ENCODE measurements around the gene SLC34A3.
A peak's percentile ranks its signal among the peaks of the same experiment; 100 is the strongest.

The SLC34A3 gene

GRCh38 chr9:137198051-137198901 lies 32.4 kb upstream of the SLC34A3 start:
- DNase-seq, result no peak

- DNase-seq, result no peak
Observed at GRCh38 chr9:137198902-137199283, 31.8 kb upstream of the SLC34A3 start.

DNA sequence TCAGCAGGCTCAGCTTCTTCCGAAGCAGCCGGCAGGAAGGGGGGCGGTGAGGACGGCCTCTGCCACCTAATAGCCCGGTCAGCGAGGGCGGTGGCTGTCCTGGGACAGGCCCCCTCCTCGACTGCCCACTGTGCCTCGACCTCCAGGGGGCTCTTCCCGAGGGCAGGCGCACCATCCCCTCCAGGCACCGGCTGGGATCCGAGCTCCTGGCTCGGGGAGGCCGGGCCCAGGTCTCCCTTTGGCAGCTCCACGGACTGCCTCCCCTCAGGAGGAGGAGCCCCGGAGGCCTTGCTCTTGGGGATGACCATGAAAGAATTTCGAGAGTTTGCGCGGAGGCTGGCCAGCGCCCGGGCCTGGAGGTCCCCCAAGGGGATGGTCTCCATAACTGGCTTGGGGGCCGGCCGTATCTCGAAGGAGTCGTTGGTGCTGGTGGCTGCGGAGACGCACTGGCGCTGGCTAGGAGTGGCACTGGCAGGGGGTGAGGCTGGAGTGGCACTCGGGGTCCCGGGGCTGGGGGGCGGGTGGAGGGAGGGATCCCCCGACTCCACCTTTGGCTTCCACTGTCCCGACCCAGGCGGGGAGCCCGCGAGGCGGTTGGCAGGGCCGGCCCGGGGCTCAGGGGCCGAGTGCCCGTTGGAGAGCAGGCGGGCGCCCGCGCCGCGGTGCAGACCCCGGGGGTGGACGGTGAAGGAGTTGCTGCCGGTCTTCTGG lies 31.1 kb upstream of the SLC34A3 start:
- no peak for DNase-seq

- peak; percentile 98 to 99 for DNase-seq
Observed at GRCh38 chr9:137200311-137201204, 30.1 kb upstream of the SLC34A3 start, which contains the start of gene TPRN. Gene TPRN (minus strand): TSS chr9:137200741. CDS start chr9:137200711, 30 bp downstream.

DNA sequence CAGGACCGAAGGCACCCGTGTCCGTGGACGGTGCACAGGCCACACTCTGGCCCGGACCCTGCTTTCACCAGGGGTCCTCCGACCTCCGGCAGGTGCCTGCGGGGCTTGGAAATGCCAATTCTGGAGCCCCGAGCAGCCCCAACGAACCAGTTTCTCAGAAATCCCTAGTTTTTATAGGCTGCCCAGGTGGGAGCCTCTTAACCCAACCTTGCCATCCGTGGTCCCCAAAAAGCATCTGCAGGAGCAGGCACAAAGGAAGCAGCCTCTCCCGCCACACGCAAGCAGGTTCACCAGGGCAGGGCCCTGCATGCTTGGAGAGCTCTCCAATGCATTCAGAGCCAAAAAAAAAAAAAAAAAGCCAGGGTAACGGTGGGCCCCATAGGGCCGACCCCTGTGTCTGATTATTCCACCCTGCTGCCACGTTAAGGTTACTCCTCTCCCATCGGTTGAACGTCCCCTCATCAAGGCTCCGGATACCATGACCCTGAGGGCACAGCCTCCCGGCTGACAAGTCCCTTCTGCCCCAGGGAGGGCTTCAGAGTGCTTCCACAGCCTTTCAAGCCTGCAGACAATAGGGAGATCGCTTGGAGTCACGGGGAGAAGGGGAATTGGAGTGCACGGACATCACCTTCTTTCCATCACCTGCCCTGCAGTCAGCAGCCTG lies 29.4 kb upstream of the SLC34A3 start:
- no peak for DNase-seq

DNA sequence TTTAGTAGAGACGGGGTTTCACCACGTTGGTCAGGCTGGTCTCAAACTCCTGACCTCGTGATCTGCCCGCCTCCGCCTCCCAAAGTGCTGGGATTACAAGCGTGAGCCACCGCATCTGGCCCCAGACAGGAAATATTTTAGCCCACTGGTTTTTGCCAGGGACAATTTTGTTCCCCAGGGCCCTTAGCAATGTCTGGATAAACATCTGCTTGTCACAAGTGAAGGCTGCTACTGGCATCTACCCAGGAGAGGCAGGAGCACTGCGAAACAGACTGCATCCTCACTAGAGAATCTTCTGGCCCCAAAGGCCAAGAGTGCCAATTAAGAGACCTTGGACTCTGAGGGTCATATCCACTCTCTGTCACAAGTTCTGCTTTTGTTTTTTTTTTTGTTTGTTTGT lies 27.7 kb upstream of the SLC34A3 start:
- no peak for DNase-seq

DNA sequence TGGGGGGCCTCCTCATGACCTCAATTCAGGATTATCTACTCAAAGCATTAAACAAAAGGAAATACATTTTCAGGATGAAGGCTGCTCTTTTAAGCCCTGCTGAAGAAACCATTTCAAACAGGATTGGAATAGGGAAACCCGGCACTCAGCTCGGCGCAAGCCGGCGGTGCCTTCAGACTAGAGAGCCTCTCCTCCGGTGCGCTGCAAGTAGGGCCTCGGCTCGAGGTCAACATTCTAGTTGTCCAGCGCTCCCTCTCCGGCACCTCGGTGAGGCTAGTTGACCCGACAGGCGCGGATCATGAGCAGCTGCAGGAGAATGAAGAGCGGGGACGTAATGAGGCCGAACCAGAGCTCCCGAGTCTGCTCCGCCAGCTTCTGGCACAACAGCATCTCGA lies 26.0 kb upstream of the SLC34A3 start:
- no peak for DNase-seq

GRCh38 chr9:137205126-137206069 lies 25.3 kb upstream of the SLC34A3 start, which contains the start of the genes NDOR1 and TMEM203:
Gene NDOR1 (plus strand): TSS chr9:137205700. CDS start chr9:137205778, 78 bp downstream.
Gene TMEM203 (minus strand): TSS chr9:137205648. CDS start chr9:137205414, 234 bp downstream.
- peak; percentile 89 to 92 for DNase-seq

- no peak for DNase-seq
Observed at GRCh38 chr9:137206602-137207001, 24.1 kb upstream of the SLC34A3 start.

DNA sequence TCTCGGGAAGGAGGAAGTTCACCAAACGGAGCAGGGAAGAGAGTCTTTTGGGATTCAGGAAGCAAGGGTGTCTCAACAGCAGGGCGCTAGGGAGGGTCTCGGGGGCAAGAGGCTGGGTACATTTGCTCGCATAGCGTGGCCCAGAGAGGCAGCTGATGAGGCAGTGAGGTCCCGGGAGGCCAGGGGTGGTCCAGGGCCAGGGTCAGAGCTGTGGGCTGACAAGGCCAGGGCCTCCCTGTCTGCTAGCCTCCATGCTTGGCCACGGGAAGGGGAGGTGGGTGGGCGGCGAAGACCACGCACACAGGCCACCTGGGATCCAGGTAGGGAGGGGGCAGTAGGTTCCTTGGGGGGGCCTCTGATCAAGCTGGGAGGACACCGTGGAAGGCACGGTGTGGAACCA lies 19.2 kb upstream of the SLC34A3 start:
- no peak for DNase-seq

GRCh38 chr9:137212520-137212919 lies 18.2 kb upstream of the SLC34A3 start:
- no peak for DNase-seq

DNA sequence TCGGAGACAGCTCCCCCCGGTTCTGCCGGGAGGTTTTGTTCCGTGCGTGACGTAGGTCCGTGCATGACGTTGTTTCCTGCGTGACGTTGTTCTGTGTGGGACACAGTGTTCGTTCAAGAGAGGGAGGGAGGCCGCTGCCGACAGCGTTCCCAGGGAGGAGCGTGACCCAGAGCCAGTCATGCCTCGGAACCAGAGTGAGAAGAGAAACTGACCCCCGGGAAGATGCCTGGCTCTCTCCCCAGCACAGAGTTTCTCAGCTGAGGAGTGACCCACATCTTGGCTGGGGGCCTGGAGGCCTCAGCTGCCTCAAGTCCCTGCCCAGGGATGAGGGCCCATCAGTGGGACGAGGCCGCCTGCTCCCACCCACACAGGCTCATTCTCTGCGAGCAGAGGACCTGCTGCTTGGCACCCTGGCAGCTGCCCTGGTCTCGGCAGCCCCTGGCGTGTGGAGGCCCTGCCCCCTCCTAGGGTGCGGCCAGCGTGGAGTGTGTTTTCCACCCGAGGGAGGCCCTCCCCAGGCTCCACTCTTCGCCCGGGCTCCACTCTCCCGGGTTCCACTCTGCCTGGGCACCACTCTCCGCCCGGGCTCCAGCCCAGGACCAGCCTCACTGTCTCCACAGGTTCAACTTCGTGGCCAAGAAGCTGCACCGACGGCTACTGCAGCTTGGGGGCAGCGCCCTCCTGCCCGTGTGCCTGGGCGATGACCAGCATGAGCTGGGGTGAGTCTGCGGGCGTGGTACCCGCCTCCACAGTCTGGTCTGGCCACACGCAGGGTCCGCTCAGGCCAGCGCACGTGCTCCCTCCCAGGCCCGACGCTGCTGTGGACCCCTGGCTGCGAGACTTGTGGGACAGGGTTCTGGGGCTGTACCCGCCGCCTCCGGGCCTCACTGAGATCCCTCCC lies 17.3 kb upstream of the SLC34A3 start:
- DNase-seq, result no peak

DNA sequence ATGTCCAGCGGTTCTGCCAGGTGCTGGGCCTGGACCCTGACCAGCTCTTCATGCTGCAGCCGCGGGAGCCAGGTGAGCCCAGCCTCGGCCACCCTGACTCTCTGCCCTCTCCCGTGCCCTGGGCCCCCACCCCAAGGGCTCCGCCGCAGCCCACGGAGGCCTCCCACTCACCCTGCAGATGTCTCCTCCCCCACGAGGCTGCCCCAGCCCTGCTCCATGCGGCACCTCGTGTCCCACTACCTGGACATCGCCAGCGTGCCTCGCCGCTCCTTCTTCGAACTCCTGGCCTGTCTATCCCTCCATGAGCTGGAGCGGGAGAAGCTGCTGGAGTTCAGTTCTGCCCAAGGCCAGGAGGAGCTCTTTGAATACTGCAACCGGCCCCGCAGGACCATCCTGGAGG lies 16.1 kb upstream of the SLC34A3 start:
- no peak for DNase-seq

DNA sequence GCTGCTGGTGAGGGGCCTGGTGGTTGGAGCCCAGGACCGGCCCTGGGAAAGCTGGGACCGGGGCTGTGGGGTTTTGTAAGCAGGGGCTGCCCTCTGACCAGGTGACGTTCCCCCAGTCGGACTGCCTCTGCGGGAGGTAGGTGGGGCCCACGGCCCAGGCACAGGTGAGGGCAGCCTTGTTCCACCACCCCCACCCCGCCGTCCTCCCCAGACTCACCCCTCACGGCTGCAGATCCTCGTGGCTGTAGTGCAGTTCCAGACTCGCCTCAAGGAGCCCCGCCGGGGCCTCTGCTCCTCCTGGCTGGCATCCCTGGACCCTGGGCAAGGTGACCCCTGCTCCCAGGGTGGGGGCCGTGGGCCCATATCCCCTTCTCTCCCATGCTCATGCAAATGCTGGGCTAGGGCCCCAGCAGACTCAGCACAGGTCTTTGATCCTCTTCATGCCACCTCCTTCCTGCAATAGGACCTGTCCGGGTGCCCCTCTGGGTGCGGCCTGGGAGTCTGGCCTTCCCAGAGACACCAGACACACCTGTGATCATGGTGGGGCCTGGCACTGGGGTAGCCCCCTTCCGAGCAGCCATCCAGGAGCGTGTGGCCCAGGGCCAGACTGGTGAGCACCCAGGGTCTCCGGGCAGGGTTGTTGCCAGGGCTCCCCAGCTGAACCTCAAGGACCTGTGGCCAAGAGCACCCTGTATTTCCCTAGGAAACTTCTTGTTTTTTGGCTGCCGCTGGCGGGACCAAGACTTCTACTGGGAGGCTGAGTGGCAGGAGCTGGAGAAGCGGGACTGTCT lies 15.3 kb upstream of the SLC34A3 start:
- DNase-seq, result no peak

DNA sequence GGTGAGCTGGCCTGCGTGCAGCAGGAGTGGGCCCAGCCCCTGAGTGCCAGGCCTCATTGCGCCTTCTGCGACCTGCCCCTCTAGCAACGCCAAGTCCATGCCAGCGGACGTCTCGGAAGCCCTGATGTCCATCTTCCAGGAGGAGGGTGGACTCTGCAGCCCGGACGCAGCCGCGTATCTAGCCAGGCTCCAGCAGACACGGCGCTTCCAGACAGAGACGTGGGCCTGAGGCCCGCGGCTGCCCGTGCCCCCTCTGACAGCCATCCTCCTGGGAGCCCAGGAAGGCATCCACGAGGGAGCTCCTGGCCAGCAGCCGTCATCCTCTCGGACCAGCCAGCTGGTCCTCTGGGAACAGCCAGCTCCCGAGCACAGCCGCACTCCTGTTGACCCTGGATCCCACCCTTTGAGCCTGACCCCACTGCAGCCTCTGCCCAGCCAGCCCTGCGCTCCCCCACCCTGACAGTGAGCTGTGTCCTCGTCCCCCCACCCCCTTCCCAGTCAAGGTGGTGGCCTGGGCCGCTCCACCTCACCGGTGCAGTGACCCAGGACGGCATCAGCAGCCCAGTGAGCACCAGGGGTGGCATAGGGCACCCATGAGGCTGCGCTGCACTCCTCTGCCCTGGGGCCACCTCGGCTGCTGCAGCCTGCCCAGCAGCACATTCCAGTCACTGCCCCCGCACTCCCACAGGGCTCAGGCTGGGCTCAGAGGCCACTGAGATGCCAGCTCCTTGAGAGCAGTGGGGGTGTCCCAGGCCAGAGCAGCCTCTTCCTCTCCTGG lies 14.3 kb upstream of the SLC34A3 start:
- no peak for DNase-seq

- DNase-seq, result no peak
Observed at GRCh38 chr9:137217276-137218211, 13.2 kb upstream of the SLC34A3 start.

DNA sequence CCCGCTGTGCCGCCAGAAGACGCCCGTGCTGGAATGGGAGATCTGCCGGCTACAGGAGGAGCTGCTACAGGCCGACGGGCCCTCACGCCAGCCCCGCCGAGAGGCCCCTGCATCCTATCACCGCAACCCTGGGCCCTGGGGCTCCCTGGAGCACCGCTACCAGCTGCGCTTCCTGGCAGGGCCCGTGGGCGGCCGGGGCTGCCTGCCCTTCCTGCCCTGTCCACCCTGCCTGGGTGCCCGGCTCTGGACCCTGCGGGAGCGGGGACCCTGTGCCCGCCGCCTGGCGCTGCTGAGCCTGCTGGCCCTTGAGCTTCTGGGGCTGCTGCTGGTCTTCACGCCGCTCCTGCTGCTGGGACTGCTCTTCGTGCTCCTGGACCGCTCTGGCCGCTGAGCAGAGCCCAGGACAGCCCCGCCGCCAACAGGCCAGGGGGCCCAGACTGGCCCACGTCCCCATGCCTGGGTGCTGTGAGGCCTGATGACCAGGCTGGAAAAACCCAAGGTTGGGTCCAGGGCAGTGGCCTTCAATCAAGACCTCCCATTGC lies 12.4 kb upstream of the SLC34A3 start:
- no peak for DNase-seq
